Measurements from ENCODE around the gene CELF2.

DNA sequence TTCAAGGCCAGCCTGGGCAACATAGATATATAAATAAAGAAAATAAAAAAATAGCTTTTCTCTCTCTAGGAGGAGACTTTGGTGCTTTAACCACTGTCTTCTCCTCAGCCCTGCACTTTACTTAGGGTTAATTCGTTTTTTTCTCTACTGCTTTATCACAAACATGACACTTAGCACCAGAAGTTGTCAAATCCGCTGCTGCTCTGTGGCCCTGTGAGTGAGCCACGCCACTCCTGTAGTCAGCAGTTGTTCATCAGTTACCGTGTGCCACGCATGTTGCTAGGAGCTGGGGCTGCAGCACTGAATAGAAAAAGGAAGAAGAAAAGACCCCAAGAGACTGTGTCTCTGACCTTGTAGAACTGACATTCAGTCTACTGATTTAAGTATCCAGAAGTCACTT is 232.6 kb downstream of the CELF2 start:
- TF ChIP-seq, protein P1, sequence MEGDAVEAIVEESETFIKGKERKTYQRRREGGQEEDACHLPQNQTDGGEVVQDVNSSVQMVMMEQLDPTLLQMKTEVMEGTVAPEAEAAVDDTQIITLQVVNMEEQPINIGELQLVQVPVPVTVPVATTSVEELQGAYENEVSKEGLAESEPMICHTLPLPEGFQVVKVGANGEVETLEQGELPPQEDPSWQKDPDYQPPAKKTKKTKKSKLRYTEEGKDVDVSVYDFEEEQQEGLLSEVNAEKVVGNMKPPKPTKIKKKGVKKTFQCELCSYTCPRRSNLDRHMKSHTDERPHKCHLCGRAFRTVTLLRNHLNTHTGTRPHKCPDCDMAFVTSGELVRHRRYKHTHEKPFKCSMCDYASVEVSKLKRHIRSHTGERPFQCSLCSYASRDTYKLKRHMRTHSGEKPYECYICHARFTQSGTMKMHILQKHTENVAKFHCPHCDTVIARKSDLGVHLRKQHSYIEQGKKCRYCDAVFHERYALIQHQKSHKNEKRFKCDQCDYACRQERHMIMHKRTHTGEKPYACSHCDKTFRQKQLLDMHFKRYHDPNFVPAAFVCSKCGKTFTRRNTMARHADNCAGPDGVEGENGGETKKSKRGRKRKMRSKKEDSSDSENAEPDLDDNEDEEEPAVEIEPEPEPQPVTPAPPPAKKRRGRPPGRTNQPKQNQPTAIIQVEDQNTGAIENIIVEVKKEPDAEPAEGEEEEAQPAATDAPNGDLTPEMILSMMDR (IDR thresholded peaks at IDR 0.05; ENCODE audit: poor library complexity, severe bottlenecking): no peak
- TF ChIP-seq, protein P2, sequence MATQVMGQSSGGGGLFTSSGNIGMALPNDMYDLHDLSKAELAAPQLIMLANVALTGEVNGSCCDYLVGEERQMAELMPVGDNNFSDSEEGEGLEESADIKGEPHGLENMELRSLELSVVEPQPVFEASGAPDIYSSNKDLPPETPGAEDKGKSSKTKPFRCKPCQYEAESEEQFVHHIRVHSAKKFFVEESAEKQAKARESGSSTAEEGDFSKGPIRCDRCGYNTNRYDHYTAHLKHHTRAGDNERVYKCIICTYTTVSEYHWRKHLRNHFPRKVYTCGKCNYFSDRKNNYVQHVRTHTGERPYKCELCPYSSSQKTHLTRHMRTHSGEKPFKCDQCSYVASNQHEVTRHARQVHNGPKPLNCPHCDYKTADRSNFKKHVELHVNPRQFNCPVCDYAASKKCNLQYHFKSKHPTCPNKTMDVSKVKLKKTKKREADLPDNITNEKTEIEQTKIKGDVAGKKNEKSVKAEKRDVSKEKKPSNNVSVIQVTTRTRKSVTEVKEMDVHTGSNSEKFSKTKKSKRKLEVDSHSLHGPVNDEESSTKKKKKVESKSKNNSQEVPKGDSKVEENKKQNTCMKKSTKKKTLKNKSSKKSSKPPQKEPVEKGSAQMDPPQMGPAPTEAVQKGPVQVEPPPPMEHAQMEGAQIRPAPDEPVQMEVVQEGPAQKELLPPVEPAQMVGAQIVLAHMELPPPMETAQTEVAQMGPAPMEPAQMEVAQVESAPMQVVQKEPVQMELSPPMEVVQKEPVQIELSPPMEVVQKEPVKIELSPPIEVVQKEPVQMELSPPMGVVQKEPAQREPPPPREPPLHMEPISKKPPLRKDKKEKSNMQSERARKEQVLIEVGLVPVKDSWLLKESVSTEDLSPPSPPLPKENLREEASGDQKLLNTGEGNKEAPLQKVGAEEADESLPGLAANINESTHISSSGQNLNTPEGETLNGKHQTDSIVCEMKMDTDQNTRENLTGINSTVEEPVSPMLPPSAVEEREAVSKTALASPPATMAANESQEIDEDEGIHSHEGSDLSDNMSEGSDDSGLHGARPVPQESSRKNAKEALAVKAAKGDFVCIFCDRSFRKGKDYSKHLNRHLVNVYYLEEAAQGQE (IDR thresholded peaks at IDR 0.05; ENCODE audit: borderline replicate concordance): no peak
- no peak for TF ChIP-seq MXI1 (conservative IDR thresholded peaks at IDR 0.05; ENCODE audit: poor library complexity, severe bottlenecking)
- TF ChIP-seq EP300 (conservative IDR thresholded peaks at IDR 0.05; ENCODE audit: poor library complexity, severe bottlenecking): no peak
- no peak for TF ChIP-seq EZH2 (IDR thresholded peaks at IDR 0.05; ENCODE audit: borderline replicate concordance, insufficient read depth, low read length, poor library complexity, severe bottlenecking)
- no peak for TF ChIP-seq TAF1 (IDR thresholded peaks at IDR 0.05; ENCODE audit: low read depth)
